Body of pancreas (tissue), 4 donors: ENCODE measurements around the gene CORO6. TPM values are rescaled to one million over a fixed set of nuclear protein-coding genes. Genes with fewer than 3 reads are reported as not detected.

ENCODE experiments used
- ATAC-seq: fragments of 150-250 bp; one replicate; pipeline ENCODE4 v1.9.1; 2016
- DNase-seq, 4 donors: peaks; one replicate each; pipeline ENCODE4 v3.0.0-alpha.2; 2019
- H3K27ac ChIP-seq, 4 donors: fragments of 200-600 bp; sonication (generic); 1 replicate in 3 of 4; 2 replicates in 1 of 4; pipeline versions ENCODE4 v1.5.1 to v1.6.1; 2016 to 2019; ENCODE audit warnings: mild to moderate bottlenecking in 1 of 4, mixed read lengths in 1 of 4, moderate library complexity in 1 of 4
- H3K27me3 ChIP-seq, 2 donors: fragments of 200-600 bp; sonication (generic); one replicate each; pipeline ENCODE4 v1.6.0; 2016; ENCODE audit warnings: mild to moderate bottlenecking in 1 of 2
- H3K36me3 ChIP-seq, 2 donors: fragments of 200-600 bp; sonication (generic); replicated peaks in 1 of 2; 2 replicates each; pipeline ENCODE4 v1.5.1; 2016; ENCODE audit warnings: low read depth in 2 of 2; ENCODE audit not compliant: insufficient read depth in 1 of 2
- H3K4me1 ChIP-seq: fragments of 200-600 bp; sonication (generic); one replicate; pipeline ENCODE4 v1.6.0; 2016
- H3K4me3 ChIP-seq, 2 donors: fragments of 200-600 bp; sonication (generic); 1 replicate in 1 of 2; 2 replicates in 1 of 2; pipeline ENCODE4 v1.5.1; 2016 to 2019
- H3K9me3 ChIP-seq, 3 donors: fragments of 200-600 bp; sonication (generic); 1 replicate in 2 of 3; 2 replicates in 1 of 3; pipeline ENCODE4 v1.5.1; 2016
- POLR2A ChIP-seq, 3 donors: fragments of 450-650 bp; IDR thresholded peaks; one replicate each; pipeline ENCODE4 v1.6.1; 2016; ENCODE audit warnings: antibody characterized with exemption in 3 of 3, mild to moderate bottlenecking in 2 of 3
- WGBS, 2 donors: methylation state at CpG; one replicate each; pipeline ENCODE4 v1.1.5; 2017; 5-methylcytosine and 5-hydroxymethylcytosine counted together
- intact Hi-C: fragments of 100-400 bp; cut with DNase I; formaldehyde crosslinking; loops from one replicate; pipeline ENCODE4 v1.15.1; 2023
- total RNA-seq, 2 donors: library from RNA; depleted of rRNA; stranded (reverse); fragments of >200 nt; gene quantifications; one replicate each; pipeline ENCODE4 v1.1.0, GENCODE V29; 2016
- TF ChIP-seq, protein P1 (sequence below), 7 experiments: fragments of 450-650 bp in 4 of 7; fragments of 200-600 bp in 3 of 7; sonication (generic) in 3 of 7; IDR thresholded peaks; one replicate each; pipeline ENCODE4 v1.5.1; 2016 to 2019; ENCODE audit warnings: antibody characterized with exemption in 7 of 7

CORO6 gene
- total RNA-seq, 2 donors from 2014 or later = 2.3 to 5.6 TPM

DNA sequence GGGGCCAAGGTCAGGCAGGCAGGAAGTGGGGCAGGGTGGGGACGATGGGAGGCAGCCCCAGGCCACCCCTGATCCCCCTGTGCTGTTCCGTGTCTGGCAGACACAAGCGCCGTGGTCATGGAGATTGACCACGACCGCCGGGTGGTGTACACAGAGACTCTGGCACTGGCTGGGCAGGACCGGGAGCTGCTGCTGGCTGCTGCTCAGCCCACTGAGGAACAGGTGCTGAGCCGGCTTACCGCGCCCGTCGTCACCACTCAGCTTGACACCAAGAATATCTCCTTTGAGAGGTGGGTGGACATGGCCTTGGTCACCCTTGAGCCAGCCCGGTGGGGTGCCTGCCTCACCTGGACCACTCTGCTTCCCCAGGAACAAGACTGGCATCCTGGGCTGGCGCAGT is 13.7 kb downstream of the CORO6 start:
- peaks cover 14% of the 10 kb centered on the region for H3K4me1 ChIP-seq
- TF ChIP-seq POLR2A (IDR thresholded peaks at IDR 0.05) = no peak
- TF ChIP-seq, protein P1, sequence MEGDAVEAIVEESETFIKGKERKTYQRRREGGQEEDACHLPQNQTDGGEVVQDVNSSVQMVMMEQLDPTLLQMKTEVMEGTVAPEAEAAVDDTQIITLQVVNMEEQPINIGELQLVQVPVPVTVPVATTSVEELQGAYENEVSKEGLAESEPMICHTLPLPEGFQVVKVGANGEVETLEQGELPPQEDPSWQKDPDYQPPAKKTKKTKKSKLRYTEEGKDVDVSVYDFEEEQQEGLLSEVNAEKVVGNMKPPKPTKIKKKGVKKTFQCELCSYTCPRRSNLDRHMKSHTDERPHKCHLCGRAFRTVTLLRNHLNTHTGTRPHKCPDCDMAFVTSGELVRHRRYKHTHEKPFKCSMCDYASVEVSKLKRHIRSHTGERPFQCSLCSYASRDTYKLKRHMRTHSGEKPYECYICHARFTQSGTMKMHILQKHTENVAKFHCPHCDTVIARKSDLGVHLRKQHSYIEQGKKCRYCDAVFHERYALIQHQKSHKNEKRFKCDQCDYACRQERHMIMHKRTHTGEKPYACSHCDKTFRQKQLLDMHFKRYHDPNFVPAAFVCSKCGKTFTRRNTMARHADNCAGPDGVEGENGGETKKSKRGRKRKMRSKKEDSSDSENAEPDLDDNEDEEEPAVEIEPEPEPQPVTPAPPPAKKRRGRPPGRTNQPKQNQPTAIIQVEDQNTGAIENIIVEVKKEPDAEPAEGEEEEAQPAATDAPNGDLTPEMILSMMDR (IDR thresholded peaks at IDR 0.05) = no peak
- no peak overlapping the region for H3K4me3 ChIP-seq
- intact Hi-C loops = no loop called here
- peaks cover 0 to 3% of the 10 kb centered on the region in 2 donors for H3K27me3 ChIP-seq
- no peaks in the 10 kb centered on the region for H3K9me3 ChIP-seq
- H3K27ac ChIP-seq = no peak overlapping the region
- H3K36me3 ChIP-seq = no peaks in the 10 kb centered on the region
- WGBS, 2 donors = 83 to 86% methylated on average over 1 to 10 of the region's 15 CpGs
- ATAC-seq = no peak
- no peak for DNase-seq

DNA sequence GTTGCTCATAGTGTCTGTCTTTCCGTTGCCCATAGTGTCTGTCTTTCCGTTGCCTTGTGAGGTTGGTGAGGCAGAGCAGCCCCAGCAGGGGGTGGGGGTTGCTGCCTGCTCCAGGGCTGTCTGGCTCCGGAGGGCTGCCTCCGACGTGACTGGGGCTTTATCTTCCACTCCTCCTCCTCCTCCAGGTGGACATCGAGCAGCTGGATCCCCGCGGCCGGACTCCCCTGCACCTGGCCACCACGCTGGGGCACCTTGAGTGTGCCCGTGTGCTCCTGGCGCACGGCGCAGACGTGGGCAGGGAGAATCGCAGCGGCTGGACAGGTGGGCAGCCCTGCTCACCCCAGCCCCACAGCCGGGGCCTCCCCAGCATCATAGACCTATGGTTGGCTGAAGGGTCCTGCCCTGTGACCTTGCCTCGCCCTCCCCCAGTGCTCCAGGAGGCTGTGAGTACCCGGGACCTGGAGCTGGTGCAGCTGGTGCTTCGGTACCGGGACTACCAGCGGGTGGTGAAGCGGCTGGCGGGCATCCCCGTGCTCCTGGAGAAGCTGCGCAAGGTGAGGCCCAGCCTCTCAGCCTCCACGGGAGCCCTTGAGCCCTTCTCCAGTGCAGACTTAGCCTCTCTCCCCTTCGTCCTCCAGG is 15.0 kb downstream of the CORO6 start:
- no peak for DNase-seq
- Histone ChIP-seq H3K27me3 (no peaks in the 10 kb centered on the region), H3K9me3 (no peaks in the 10 kb centered on the region), H3K36me3 (no peaks in the 10 kb centered on the region), H3K4me3 (no peak overlapping the region), H3K27ac (no peak overlapping the region), H3K4me1 (peaks cover under 1% of the 10 kb centered on the region)
- ATAC-seq = no peak
- no peak for TF ChIP-seq POLR2A (IDR thresholded peaks at IDR 0.05)
- TF ChIP-seq, protein P1 (IDR thresholded peaks at IDR 0.05) = no peak
- 70 to 87% methylated on average over 4 to 29 of the region's 29 CpGs for WGBS, 2 donors
- intact Hi-C loops = no loop called here

DNA sequence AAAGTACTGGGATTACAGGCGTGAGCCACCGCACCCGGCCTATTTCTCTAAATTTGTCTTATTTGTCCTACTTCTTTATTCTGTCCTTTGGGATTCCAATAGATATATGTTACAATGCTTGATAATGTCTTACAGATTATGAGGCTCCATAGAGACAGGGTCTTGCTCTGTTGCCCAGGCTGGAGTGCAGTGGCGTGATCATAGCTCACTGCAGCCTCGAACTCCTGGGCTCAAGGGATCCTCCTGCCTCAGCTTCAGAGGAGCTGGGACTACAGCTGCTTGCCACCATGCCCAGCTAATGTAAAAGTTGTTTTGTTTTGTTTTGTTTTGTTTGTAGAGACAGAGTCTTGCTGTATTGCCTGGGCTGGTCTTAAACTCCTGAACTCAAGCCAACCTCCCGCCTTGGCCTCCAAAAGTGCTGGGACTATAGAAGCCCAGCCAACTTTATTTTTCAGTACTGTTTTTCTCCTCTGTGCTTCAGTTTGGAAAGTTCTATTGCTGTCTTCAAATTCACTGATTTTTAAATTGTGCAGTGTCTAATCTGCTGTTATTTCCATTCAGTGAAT is 19.5 kb downstream of the CORO6 start:
- intact Hi-C loops = no loop called here
- no peak for ATAC-seq
- Histone ChIP-seq H3K27me3 (no peaks in the 10 kb centered on the region), H3K36me3 (no peaks in the 10 kb centered on the region), H3K27ac (no peak overlapping the region), H3K9me3 (no peaks in the 10 kb centered on the region), H3K4me1 (no peaks in the 10 kb centered on the region), H3K4me3 (no peak overlapping the region)
- no peak for DNase-seq
- WGBS, 2 donors = 89 to 93% methylated on average over 6 of the region's 6 CpGs
- TF ChIP-seq, protein P1 (IDR thresholded peaks at IDR 0.05) = no peak
- TF ChIP-seq POLR2A (IDR thresholded peaks at IDR 0.05) = no peak

DNA sequence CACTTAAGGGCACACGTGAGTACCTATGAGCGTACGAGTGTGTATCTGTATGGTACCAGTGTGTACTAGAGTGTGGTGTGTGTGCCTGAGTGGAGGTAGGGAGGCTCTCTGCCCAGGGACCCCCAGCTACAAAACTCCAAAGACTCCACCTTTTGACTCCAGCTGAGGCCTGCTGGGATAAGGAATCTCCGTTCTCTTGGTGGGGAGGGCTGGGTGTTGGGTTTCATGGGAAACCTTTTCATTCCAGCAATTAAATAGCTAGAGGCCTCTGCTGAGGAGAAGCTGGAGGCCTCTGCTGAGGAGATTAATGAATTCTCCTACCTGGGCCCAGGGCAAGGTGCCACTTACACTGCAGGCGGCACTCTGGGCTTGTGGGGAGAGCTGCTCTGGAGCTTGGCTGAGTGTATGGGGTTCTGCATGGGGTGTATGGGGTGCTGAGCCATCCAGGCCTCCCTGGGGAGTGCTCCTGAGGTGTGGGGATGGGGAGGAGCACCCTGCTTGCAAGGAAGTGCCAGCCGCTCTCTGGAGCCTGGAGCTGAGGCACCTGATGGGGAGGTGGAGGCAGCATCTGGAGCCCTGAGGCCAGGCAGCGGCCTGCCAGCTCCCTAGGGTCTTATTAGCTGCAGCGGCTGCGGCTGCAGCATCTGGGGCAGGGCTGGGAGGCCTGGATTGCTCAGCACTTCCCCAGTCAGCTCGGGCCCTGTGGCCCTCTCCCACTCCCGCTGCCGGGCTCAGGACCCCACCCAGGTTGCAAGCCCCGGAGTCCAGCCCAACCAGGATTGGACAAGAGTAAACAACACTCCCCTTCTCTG is 25.1 kb downstream of the CORO6 start:
- TF ChIP-seq, protein P1 (IDR thresholded peaks at IDR 0.05) = no peak
- TF ChIP-seq POLR2A (IDR thresholded peaks at IDR 0.05) = no peak
- Histone ChIP-seq H3K9me3 (no peaks in the 10 kb centered on the region), H3K36me3 (no peaks in the 10 kb centered on the region), H3K27ac (no peak overlapping the region), H3K27me3 (no peaks in the 10 kb centered on the region), H3K4me3 (no peak overlapping the region), H3K4me1 (peaks cover 14% of the 10 kb centered on the region)
- ATAC-seq (no peak), DNase-seq (no peak)
- intact Hi-C loops = no loop called here
- 77 to 85% methylated on average over 5 to 13 of the region's 13 CpGs for WGBS, 2 donors
